B cell (primary cell): Measurements from ENCODE around the gene CIT. TPM values are rescaled to one million over a fixed set of nuclear protein-coding genes. Genes with fewer than 3 reads are reported as not detected.
A peak's percentile ranks its signal among the peaks of the same experiment; 100 is the strongest.

Source experiments
- ATAC-seq: fragments of 200-7000 bp; cut with Tn5 transposase; one replicate; pipeline ENCODE4 v1.10.0; 2021; ENCODE audit warnings: low read depth, mild to moderate bottlenecking, moderate number of reproducible peaks, moderate library complexity
- CTCF ChIA-PET: fragments of 350-600 bp; sonication (Branson Sonifier 250); formaldehyde crosslinking; loops from one replicate; lab custom pipeline; 2021; ENCODE audit warnings: antibody characterized with exemption, inconsistent platforms; lab: Charles Lee
- POLR2A ChIA-PET: fragments of 350-600 bp; sonication (Branson Sonifier 250); formaldehyde crosslinking; loops from one replicate; lab custom pipeline; 2021; ENCODE audit warnings: antibody characterized with exemption; lab: Charles Lee
- DNase-seq: peaks from one replicate; pipeline ENCODE4 v3.0.0; 2013
- H2AFZ ChIP-seq: 2 replicates; pipeline ENCODE4 v1.6.1; 2012; ENCODE audit warnings: mild to moderate bottlenecking, low read depth, low read length; ENCODE audit not compliant: insufficient read depth, poor library complexity, severe bottlenecking
- H3K27ac ChIP-seq, 2 donors: 1 replicate in 1 of 2; 2 replicates in 1 of 2; pipeline ENCODE4 v1.5.1; 2012 to 2013; ENCODE audit warnings: low read length in 2 of 2, mild to moderate bottlenecking in 2 of 2, moderate library complexity in 1 of 2
- H3K27me3 ChIP-seq, 4 experiments: fragments of 200-600 bp in 1 of 4; sonication (generic) in 1 of 4; replicated peaks in 1 of 4; 1 replicate in 2 of 4; 2 replicates in 2 of 4; pipeline versions ENCODE4 v1.6.1 to v1.7.0; 2013 to 2016; ENCODE audit warnings: low read length in 3 of 4, mild to moderate bottlenecking in 2 of 4, mixed read lengths in 1 of 4, moderate library complexity in 1 of 4; ENCODE audit not compliant: insufficient read depth in 4 of 4, control insufficient read depth in 3 of 4; ENCODE audit errors: control extremely low read depth in 1 of 4
- H3K36me3 ChIP-seq, 2 experiments: replicated peaks in 1 of 2; 1 replicate in 1 of 2; 2 replicates in 1 of 2; pipeline versions ENCODE4 v1.6.1 to v1.7.1; 2013; ENCODE audit warnings: low read length in 1 of 2; ENCODE audit not compliant: insufficient read depth in 2 of 2, control insufficient read depth in 1 of 2; ENCODE audit errors: control extremely low read depth in 1 of 2, extremely low read depth in 1 of 2
- H3K4me1 ChIP-seq, 2 donors: fragments of 200-600 bp in 1 of 2; sonication (generic) in 1 of 2; 1 replicate in 1 of 2; 2 replicates in 1 of 2; pipeline versions ENCODE4 v1.5.1 to v1.6.1; 2013 to 2017; ENCODE audit warnings: low read length in 2 of 2; ENCODE audit not compliant: control insufficient read depth in 2 of 2, insufficient read depth in 2 of 2
- H3K4me2 ChIP-seq: replicated peaks from 2 replicates; pipeline ENCODE3; 2012; ENCODE audit warnings: mild to moderate bottlenecking, low read depth, low read length; ENCODE audit not compliant: poor library complexity, severe bottlenecking
- H3K4me3 ChIP-seq, 5 experiments: fragments of 200-600 bp in 1 of 5; sonication (generic) in 1 of 5; 1 replicate in 3 of 5; 2 replicates in 2 of 5; pipeline versions ENCODE4 v1.5.1 to v1.7.0; 2011 to 2016; ENCODE audit warnings: low read length in 4 of 5, mild to moderate bottlenecking in 4 of 5, low read depth in 2 of 5, control low read depth in 1 of 5, moderate library complexity in 1 of 5; ENCODE audit not compliant: insufficient read depth in 1 of 5; ENCODE audit errors: control extremely low read depth in 1 of 5, extremely low read depth in 1 of 5
- H3K79me2 ChIP-seq: fragments of 200-600 bp; sonication (generic); one replicate; pipeline ENCODE4 v1.6.0; 2016; ENCODE audit warnings: low read length; ENCODE audit not compliant: control insufficient read depth, insufficient read depth
- H3K9ac ChIP-seq: fragments of 200-600 bp; sonication (generic); 2 replicates; pipeline ENCODE4 v1.6.1; 2017; ENCODE audit warnings: mild to moderate bottlenecking, low read length, moderate library complexity
- H3K9me3 ChIP-seq, 3 donors: one replicate each; pipeline versions ENCODE4 v1.6.1 to v1.7.1; 2013; ENCODE audit warnings: low read length in 2 of 3; ENCODE audit not compliant: control insufficient read depth in 2 of 3, insufficient read depth in 1 of 3; ENCODE audit errors: control extremely low read depth in 1 of 3
- H4K20me1 ChIP-seq: 2 replicates; pipeline ENCODE4 v1.6.0; 2012; ENCODE audit warnings: mild to moderate bottlenecking, low read length; ENCODE audit not compliant: insufficient read depth, control insufficient read depth, poor library complexity, severe bottlenecking
- H3K27ac Mint-ChIP-seq: one replicate; pipeline ENCODE4 v1.8.0; 2021; ENCODE audit warnings: mixed read lengths
- H3K27me3 Mint-ChIP-seq: one replicate; pipeline ENCODE4 v1.8.0; 2021; ENCODE audit warnings: mixed read lengths
- H3K4me1 Mint-ChIP-seq: one replicate; pipeline ENCODE4 v1.8.0; 2021; ENCODE audit warnings: mixed read lengths
- H3K4me3 Mint-ChIP-seq: one replicate; pipeline ENCODE4 v1.8.0; 2021; ENCODE audit warnings: mixed read lengths
- H3K9me3 Mint-ChIP-seq: one replicate; pipeline ENCODE4 v1.8.0; 2022; ENCODE audit warnings: mixed read lengths; ENCODE audit not compliant: insufficient read depth
- CTCF ChIP-seq: fragments of 200-600 bp; IDR thresholded peaks from one replicate; pipeline ENCODE4 v1.8.0; 2022; ENCODE audit warnings: antibody characterized with exemption, mild to moderate bottlenecking
- EZH2 ChIP-seq: IDR thresholded peaks from 2 replicates; pipeline ENCODE4 v1.6.1; 2012; ENCODE audit warnings: borderline replicate concordance, low read depth, mild to moderate bottlenecking, moderate library complexity, low read length; ENCODE audit not compliant: insufficient read depth, poor library complexity, severe bottlenecking
- WGBS: methylation state at CpG from one replicate; pipeline ENCODE4 v1.1.5; 2013; ENCODE audit warnings: missing lambda C conversion rate; ENCODE audit not compliant: insufficient coverage; 5-methylcytosine and 5-hydroxymethylcytosine counted together
- intact Hi-C: fragments of 100-400 bp; cut with micrococcal nuclease; formaldehyde crosslinking; loops from one replicate; pipeline ENCODE4 v1.10.0; 2022
- polyA minus RNA-seq: library from RNA; depleted of rRNA, polyadenylated mRNA; stranded (reverse); fragments of >200 nt; gene quantifications from 2 replicates; pipeline ENCODE4 v1.2.3, GENCODE V29; 2012
- polyA plus RNA-seq: library from polyadenylated mRNA; depleted of rRNA; stranded (reverse); fragments of >200 nt; gene quantifications from 2 replicates; pipeline ENCODE4 v1.2.3, GENCODE V29; 2012
- total RNA-seq, 2 donors: library from RNA; stranded (reverse); fragments of 120-200 nt in 1 of 2; gene quantifications; 1 replicate in 1 of 2; 2 replicates in 1 of 2; pipeline versions ENCODE4 v1.2.3 to v1.2.4, GENCODE V29; 2013 to 2022

Gene CIT
- 6.1 and 6.2 TPM in 2 replicates for total RNA-seq
- total RNA-seq (2013) = 1.1 TPM
- 1.1 and 1.4 TPM in 2 replicates for polyA plus RNA-seq
- polyA minus RNA-seq = 1.7 and 3.1 TPM in 2 replicates

DNA sequence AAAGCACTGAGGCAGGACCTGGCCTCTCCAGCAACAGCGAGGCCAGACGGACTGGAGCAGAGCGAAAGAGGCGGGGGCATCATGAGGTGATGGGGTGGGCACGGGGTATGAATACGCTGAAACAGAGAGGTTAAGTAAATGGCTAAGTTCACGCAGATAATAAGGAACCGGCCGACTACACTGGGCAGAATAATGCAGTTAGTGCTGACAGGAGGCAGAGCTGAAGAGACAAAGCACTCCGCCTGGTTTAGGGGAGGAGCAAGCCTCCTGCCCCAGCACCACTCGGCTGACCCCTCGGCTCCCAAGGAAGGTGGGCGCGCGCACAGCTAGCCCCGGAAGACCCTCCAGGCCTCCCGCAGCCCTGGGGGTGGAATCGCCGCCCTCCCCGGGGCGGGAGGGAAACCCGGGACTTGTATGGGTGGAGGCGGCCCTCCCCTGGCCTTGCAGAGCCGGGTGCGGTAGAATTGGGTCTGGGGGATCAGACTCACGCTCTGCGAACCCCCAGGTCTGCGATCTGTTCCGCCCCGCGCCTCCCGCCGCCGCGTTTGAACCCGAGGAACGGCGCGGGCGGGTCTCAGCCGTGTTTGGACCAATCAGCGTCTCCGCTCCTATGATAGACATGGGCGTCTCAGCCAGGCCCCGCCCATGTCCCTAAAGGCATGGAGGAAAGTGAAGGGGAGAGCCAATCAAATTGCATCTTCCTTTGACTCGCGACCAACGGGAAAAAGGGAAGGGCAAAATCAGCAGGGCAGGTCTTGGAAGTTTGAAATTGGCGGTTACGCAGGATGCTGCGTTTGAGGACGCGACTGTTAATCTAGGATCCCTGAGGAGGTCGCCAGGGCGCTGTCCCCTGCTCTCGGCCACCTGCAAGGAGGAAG lies at the start of gene CIT:
TSS of gene CIT (minus strand) at position 560 of the 878 bp plus-strand sequence. CDS start 1,152 bp downstream, outside the sequence.
- ChIA-PET CTCF (no interaction called here), POLR2A (no interaction called here)
- intact Hi-C loops = loop anchor here (1.0 kb wide), 3 partner anchors 210 to 240 kb away; no protein-coding TSS in a partner anchor

More for the DNA sequence above, at the start of gene CIT:
- no peak for TF ChIP-seq CTCF
- no peak for TF ChIP-seq EZH2
- Histone ChIP-seq H3K4me3 (peak within 1 kb of the TSS; percentile 47 to 90 (median 87)), H3K4me1 (peaks cover 0 to 11% of the 10 kb centered on the region in 2 donors), H3K9me3 (no peaks in the 10 kb centered on the region), H3K27ac (peak within 1 kb of the TSS in 1 of 2 donors; percentile 54), H3K4me2 (peak within 1 kb of the TSS; percentile 84), H2AFZ (peak within 1 kb of the TSS; percentile 97), H3K9ac (peak within 1 kb of the TSS; percentile 86), H3K79me2 (no peaks in the 10 kb centered on the region), H3K36me3 (no peaks in the 10 kb centered on the region), H4K20me1 (no peaks in the 10 kb centered on the region), H3K27me3 (no peaks in the 10 kb centered on the region)
- no peaks in the 10 kb centered on the region for H3K9me3 Mint-ChIP-seq
- peak within 1 kb of the TSS; percentile 84 for H3K4me3 Mint-ChIP-seq
- peaks cover 9% of the 10 kb centered on the region for H3K27me3 Mint-ChIP-seq
- H3K27ac Mint-ChIP-seq = peak within 1 kb of the TSS; percentile 28
- peaks cover 13% of the 10 kb centered on the region for H3K4me1 Mint-ChIP-seq
- DNase-seq (peak; percentile 87), ATAC-seq (peak; percentile 99)
- WGBS = under 1% methylated on average over 47 of the region's 56 CpGs
